KG1 (cell line): ENCODE measurements around the gene PAX5.

Experiments
- DNase-seq: peaks from one replicate; lab custom pipeline; 2025; lab: John Stamatoyannopoulos, UW

The PAX5 gene

GRCh38 chr9:36987409-36987808 lies 46.7 kb downstream of the PAX5 start:
- DNase-seq = no peak

- no peak for DNase-seq
These were observed 47.3 kb downstream of the PAX5 start for GRCh38 chr9:36986468-36987408.

GRCh38 chr9:36985769-36986467 lies 48.1 kb downstream of the PAX5 start:
- DNase-seq = no peak

- no peak for DNase-seq
These were observed 48.9 kb downstream of the PAX5 start for GRCh38 chr9:36985061-36985768.

- no peak for DNase-seq
These were observed 53.7 kb downstream of the PAX5 start for GRCh38 chr9:36980148-36980974.

- no peak for DNase-seq
These were observed 57.6 kb downstream of the PAX5 start for GRCh38 chr9:36976371-36977030.

- DNase-seq = no peak
These were observed 59.3 kb downstream of the PAX5 start for GRCh38 chr9:36974731-36975130.

- DNase-seq = no peak
These were observed 62.1 kb downstream of the PAX5 start for GRCh38 chr9:36971935-36972488.

- no peak for DNase-seq
These were observed 63.8 kb downstream of the PAX5 start for GRCh38 chr9:36970007-36970888.

GRCh38 chr9:36969216-36969771 lies 64.8 kb downstream of the PAX5 start:
- DNase-seq = no peak

GRCh38 chr9:36968574-36969215 lies 65.4 kb downstream of the PAX5 start:
- no peak for DNase-seq

- DNase-seq = no peak
These were observed 66.1 kb downstream of the PAX5 start for GRCh38 chr9:36967997-36968396.

- no peak for DNase-seq
These were observed 67.5 kb downstream of the PAX5 start for GRCh38 chr9:36966371-36967097.

- no peak for DNase-seq
These were observed 69.3 kb downstream of the PAX5 start for GRCh38 chr9:36964791-36965190.

GRCh38 chr9:36963346-36963745 lies 70.7 kb downstream of the PAX5 start:
- no peak for DNase-seq

- no peak for DNase-seq
These were observed 71.4 kb downstream of the PAX5 start for GRCh38 chr9:36962691-36963090.

- DNase-seq = no peak
These were observed 72.3 kb downstream of the PAX5 start for GRCh38 chr9:36961561-36962325.

GRCh38 chr9:36961051-36961450 lies 73.0 kb downstream of the PAX5 start:
- no peak for DNase-seq
